Vagina (tissue), 2 donors: ENCODE measurements around the gene NSMCE4A.

Experiments used
- CTCF ChIP-seq, 3 experiments: fragments of 450-650 bp in 2 of 3; fragments of 200-600 bp in 1 of 3; sonication (generic) in 1 of 3; IDR thresholded peaks; one replicate each; pipeline ENCODE4 v1.5.1; 2017 to 2019; ENCODE audit warnings: antibody characterized with exemption in 3 of 3, mild to moderate bottlenecking in 2 of 3, moderate library complexity in 2 of 3
- POLR2AphosphoS5 ChIP-seq, 2 donors: sonication (generic); formaldehyde crosslinking; IDR thresholded peaks; one replicate each; pipeline ENCODE4 v1.9.0; 2017; ENCODE audit warnings: antibody characterized with exemption in 2 of 2, mild to moderate bottlenecking in 2 of 2, low read depth in 1 of 2; ENCODE audit not compliant: insufficient read depth in 1 of 2

- no peak for TF ChIP-seq CTCF (IDR thresholded peaks at IDR 0.05)
- no peak for TF ChIP-seq POLR2AphosphoS5 (IDR thresholded peaks at IDR 0.05; ENCODE audit: insufficient read depth in 1 of 2, low read depth in 1 of 2)
Observed at GRCh38 chr10:122021379-122021778, 46.4 kb upstream of the NSMCE4A start.
